C4-2B (cell line): Measurements from ENCODE around the gene SSC5D.

Experiments used
- H3K27ac ChIP-seq: fragments of 450-650 bp; 2 replicates; pipeline ENCODE4 v1.5.1; 2017
- CTCF ChIP-seq: fragments of 450-650 bp; conservative IDR thresholded peaks from 2 replicates; pipeline ENCODE4 v1.5.1; 2017; ENCODE audit warnings: mild to moderate bottlenecking
- ZFX ChIP-seq: fragments of 450-650 bp; IDR thresholded peaks from 2 replicates; pipeline ENCODE4 v1.6.1; 2017

The SSC5D gene

GRCh38 chr19:55542292-55542855, 54.1 kb downstream of the SSC5D start:
- TF ChIP-seq ZFX: no peak
- TF ChIP-seq CTCF: no peak
- H3K27ac ChIP-seq: no peak overlapping the region

DNA sequence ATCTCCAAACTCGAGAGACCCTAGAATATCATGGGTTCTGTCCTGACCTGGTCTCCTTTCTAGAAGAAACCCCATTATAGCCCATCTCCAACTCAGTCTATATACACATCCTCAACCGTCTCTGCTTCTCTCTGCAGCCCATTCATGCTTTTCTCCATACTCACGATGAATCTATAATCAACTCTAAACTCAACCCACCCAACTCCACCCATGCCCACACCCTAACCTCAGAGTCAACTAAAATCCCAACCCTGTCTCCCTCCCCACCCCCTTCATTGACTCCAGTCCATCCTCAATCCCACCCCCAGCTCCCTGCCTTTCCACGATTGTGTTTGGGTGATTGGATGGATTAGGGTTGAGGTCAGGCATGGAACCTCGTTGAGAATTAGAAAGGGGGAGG, 55.3 kb downstream of the SSC5D start:
- H3K27ac ChIP-seq: no peak overlapping the region
- TF ChIP-seq ZFX (no peak), CTCF (no peak)

GRCh38 chr19:55544014-55544413, 55.8 kb downstream of the SSC5D start:
- H3K27ac ChIP-seq: no peak overlapping the region

GRCh38 chr19:55544776-55545439, 56.7 kb downstream of the SSC5D start:
- no peak overlapping the region for H3K27ac ChIP-seq
- TF ChIP-seq CTCF (no peak), ZFX (no peak)

More at GRCh38 chr19:55544014-55544413, 55.8 kb downstream of the SSC5D start:
- TF ChIP-seq CTCF (no peak), ZFX (no peak)

GRCh38 chr19:55545443-55545842, 57.2 kb downstream of the SSC5D start, which contains the start of gene SBK3:
SBK3 (minus strand) TSS chr19:55545543; CDS start chr19:55545543, 0 bp downstream.
- TF ChIP-seq CTCF: no peak
- no peak for TF ChIP-seq ZFX
- no peak within 1 kb of the TSS for H3K27ac ChIP-seq

DNA sequence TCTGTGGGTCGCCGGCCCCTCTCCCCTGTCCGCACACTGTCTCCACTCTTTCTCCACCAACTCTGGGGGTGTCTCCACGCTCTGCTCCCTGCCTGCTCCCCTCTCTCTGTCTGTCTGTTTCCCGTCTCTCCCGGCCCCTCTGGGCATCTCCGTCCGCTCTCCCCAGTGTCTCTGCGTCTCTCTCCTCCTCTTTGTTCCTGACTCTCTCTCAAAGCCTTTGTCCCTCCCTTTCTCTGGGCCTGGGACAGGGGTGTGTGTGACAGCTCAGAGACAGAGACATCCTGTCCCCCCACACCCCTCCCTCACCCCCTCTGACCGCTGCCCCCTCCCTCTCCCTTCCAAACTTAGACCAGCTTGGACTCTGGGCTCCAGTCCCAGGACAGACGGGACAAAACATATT, 57.8 kb downstream of the SSC5D start:
- no peak overlapping the region for H3K27ac ChIP-seq
- no peak for TF ChIP-seq CTCF

DNA sequence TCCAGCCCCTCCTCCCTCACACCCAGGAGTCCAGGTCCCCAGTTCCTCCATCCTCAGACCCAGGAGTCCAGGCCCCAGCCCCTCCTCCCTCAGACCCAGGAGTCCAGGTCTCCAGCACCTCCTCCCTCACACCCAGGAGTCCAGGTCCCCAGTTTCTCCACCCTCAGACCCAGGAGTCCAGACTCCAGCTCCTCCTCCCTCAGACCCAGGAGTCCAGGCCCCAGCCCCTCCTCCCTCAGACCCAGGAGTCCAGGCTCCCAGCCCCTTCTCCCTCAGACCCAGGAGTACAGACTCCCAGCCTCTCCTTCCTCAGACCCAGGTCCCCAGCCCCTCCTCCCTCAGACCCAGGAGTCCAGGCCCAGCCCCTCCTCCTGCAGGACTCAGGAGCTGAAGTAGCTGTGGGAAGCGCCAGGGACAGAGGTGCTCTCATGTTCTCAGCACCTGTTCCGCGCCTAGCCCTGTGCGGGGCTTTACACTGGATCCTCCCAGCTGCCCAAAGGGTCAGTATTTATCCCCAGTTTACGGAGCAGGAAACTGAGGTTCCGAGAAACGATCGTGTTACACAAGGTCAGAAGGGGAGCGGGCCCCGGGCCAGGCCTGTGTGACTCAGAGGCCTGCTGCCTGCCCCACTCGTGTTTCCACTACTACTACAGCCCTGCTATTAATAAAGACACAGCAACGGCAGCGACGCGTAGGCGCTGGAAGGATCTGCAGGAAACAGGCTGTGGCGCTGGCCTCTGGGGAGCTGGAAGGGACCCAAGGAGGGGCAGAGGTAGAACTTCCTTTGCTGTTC, 58.8 kb downstream of the SSC5D start:
- TF ChIP-seq CTCF (no peak), ZFX (no peak)
- H3K27ac ChIP-seq: no peak overlapping the region
